Measurements from ENCODE around the gene HIGD2A.

HIGD2A gene

GRCh38 chr5:176429972-176430371 is 41.4 kb downstream of the HIGD2A start:
- Histone ChIP-seq H3K9me2 (replicated peaks; ENCODE audit: insufficient read depth, low read length) (no peaks in the 10 kb centered on the region), H3K4me2 (ENCODE audit: low read depth, low read length, poor library complexity, severe bottlenecking) (no peak overlapping the region), H3K79me2 (ENCODE audit: insufficient read depth, low read length) (no peaks in the 10 kb centered on the region), H3K4me3 (ENCODE audit: insufficient read depth, low read length, poor library complexity, severe bottlenecking) (no peak overlapping the region), H3K36me3 (ENCODE audit: low read length) (peaks cover 3% of the 10 kb centered on the region; the same call in 1 of the 2 replicates), H3K27ac (ENCODE audit: low read depth, low read length) (no peak overlapping the region), H4K20me1 (ENCODE audit: low read depth, low read length) (no peaks in the 10 kb centered on the region), H2AFZ (ENCODE audit: low read depth, low read length, severe bottlenecking) (no peak overlapping the region), H3F3A (ENCODE audit: insufficient read depth) (no peaks in the 10 kb centered on the region), H3K9ac (ENCODE audit: low read length) (no peak overlapping the region), H3K27me3 (ENCODE audit: low read length) (no peaks in the 10 kb centered on the region), H3K9me3 (ENCODE audit: insufficient read depth, low read length) (peaks cover 3% of the 10 kb centered on the region; the same call in 1 of the 2 replicates)
- TF ChIP-seq CTCF (IDR thresholded peaks at IDR 0.05; ENCODE audit: insufficient read depth, low read length, poor library complexity, severe bottlenecking): no peak
- TF ChIP-seq EZH2phosphoT487 (conservative IDR thresholded peaks at IDR 0.05; ENCODE audit: low read length): no peak

GRCh38 chr5:176432707-176433106 is 44.2 kb downstream of the HIGD2A start:
- H3K27ac ChIP-seq (ENCODE audit: low read depth, low read length): no peak overlapping the region
- H4K20me1 ChIP-seq (ENCODE audit: low read depth, low read length): no peaks in the 10 kb centered on the region
- no peak overlapping the region for H3K4me2 ChIP-seq (ENCODE audit: low read depth, low read length, poor library complexity, severe bottlenecking)
- TF ChIP-seq CTCF (IDR thresholded peaks at IDR 0.05; ENCODE audit: insufficient read depth, low read length, poor library complexity, severe bottlenecking) (no peak), EZH2phosphoT487 (conservative IDR thresholded peaks at IDR 0.05; ENCODE audit: low read length) (no peak)
- H3F3A ChIP-seq (ENCODE audit: insufficient read depth): no peaks in the 10 kb centered on the region
- no peak overlapping the region for H2AFZ ChIP-seq (ENCODE audit: low read depth, low read length, severe bottlenecking)
- H3K9ac ChIP-seq (ENCODE audit: low read length): no peak overlapping the region
- no peaks in the 10 kb centered on the region for H3K79me2 ChIP-seq (ENCODE audit: insufficient read depth, low read length)
- no peaks in the 10 kb centered on the region for H3K27me3 ChIP-seq (ENCODE audit: low read length)
- no peak overlapping the region for H3K4me3 ChIP-seq (ENCODE audit: insufficient read depth, low read length, poor library complexity, severe bottlenecking)
- H3K9me2 ChIP-seq (replicated peaks; ENCODE audit: insufficient read depth, low read length): no peaks in the 10 kb centered on the region
- no peaks in the 10 kb centered on the region for H3K36me3 ChIP-seq (ENCODE audit: low read length)
- H3K9me3 ChIP-seq (ENCODE audit: insufficient read depth, low read length): no peaks in the 10 kb centered on the region

- Histone ChIP-seq H3K9me3 (ENCODE audit: insufficient read depth, low read length) (no peaks in the 10 kb centered on the region), H3F3A (ENCODE audit: insufficient read depth) (no peaks in the 10 kb centered on the region), H3K4me2 (ENCODE audit: low read depth, low read length, poor library complexity, severe bottlenecking) (no peak overlapping the region), H3K9me2 (replicated peaks; ENCODE audit: insufficient read depth, low read length) (no peaks in the 10 kb centered on the region), H3K9ac (ENCODE audit: low read length) (no peak overlapping the region), H3K79me2 (ENCODE audit: insufficient read depth, low read length) (no peaks in the 10 kb centered on the region), H4K20me1 (ENCODE audit: low read depth, low read length) (no peaks in the 10 kb centered on the region), H3K27ac (ENCODE audit: low read depth, low read length) (no peak overlapping the region), H3K36me3 (ENCODE audit: low read length) (no peaks in the 10 kb centered on the region), H2AFZ (ENCODE audit: low read depth, low read length, severe bottlenecking) (no peak overlapping the region), H3K4me3 (ENCODE audit: insufficient read depth, low read length, poor library complexity, severe bottlenecking) (no peak overlapping the region), H3K27me3 (ENCODE audit: low read length) (no peaks in the 10 kb centered on the region)
- TF ChIP-seq EZH2phosphoT487 (conservative IDR thresholded peaks at IDR 0.05; ENCODE audit: low read length): no peak
- no peak for TF ChIP-seq CTCF (IDR thresholded peaks at IDR 0.05; ENCODE audit: insufficient read depth, low read length, poor library complexity, severe bottlenecking)
These were observed 48.1 kb downstream of the HIGD2A start for GRCh38 chr5:176436656-176437055.

All from SU-DHL-6 (cell line).